SK-N-SH (cell line): ENCODE results near the gene SEC24B. TPM values are rescaled to one million over a fixed set of nuclear protein-coding genes. Genes with fewer than 3 reads are reported as not detected.

Source experiments
- CTCF ChIA-PET: fragments of 300-600, 350-600 bp; formaldehyde crosslinking; extraction: SDS; loops from one replicate; lab custom pipeline; 2021; lab: Yijun Ruan, JAX
- POLR2A ChIA-PET: fragments of 350-600 bp; sonication (Branson Sonifier 250); formaldehyde crosslinking; extraction: SDS; loops from one replicate; lab custom pipeline; 2020; ENCODE audit warnings: antibody characterized with exemption, inconsistent platforms; lab: Yijun Ruan, JAX
- DNase-seq: peaks from one replicate; pipeline ENCODE4 v3.0.0; 2012
- H2AFZ ChIP-seq: fragments of 200-600 bp; sonication (generic); 2 replicates; pipeline ENCODE4 v1.8.1; 2016; ENCODE audit warnings: antibody characterized with exemption, mild to moderate bottlenecking, low read depth
- H3F3A ChIP-seq: fragments of 200-600 bp; sonication (generic); replicated peaks from 2 replicates; pipeline ENCODE3; 2016; ENCODE audit warnings: antibody characterized with exemption, mild to moderate bottlenecking; ENCODE audit not compliant: insufficient read depth
- H3K27ac ChIP-seq, 2 experiments: fragments of 200-500 bp in 1 of 2; fragments of 200-600 bp in 1 of 2; sonication (Bioruptor generic) in 1 of 2; sonication (generic), shearing (Covaris generic) in 1 of 2; 2 replicates each; pipeline versions ENCODE4 v1.5.1 to v1.6.1; 2014 to 2016; ENCODE audit warnings: low read depth in 2 of 2, inconsistent platforms in 1 of 2, low read length in 1 of 2, mild to moderate bottlenecking in 1 of 2, mixed read lengths in 1 of 2
- H3K27me3 ChIP-seq: fragments of 200-600 bp; sonication (generic), shearing (Covaris generic); 2 replicates; pipeline ENCODE4 v1.6.1; 2016; ENCODE audit warnings: mixed run types; ENCODE audit not compliant: insufficient read depth
- H3K36me3 ChIP-seq, 2 experiments: fragments of 200-500 bp in 1 of 2; fragments of 200-600 bp in 1 of 2; sonication (Bioruptor generic) in 1 of 2; sonication (generic) in 1 of 2; replicated peaks in 1 of 2; 2 replicates each; pipeline versions ENCODE3 to v1.5.1; 2014 to 2016; ENCODE audit warnings: low read length in 1 of 2, mild to moderate bottlenecking in 1 of 2; ENCODE audit not compliant: insufficient read depth in 2 of 2, control insufficient read depth in 1 of 2
- H3K4me1 ChIP-seq, 2 experiments: fragments of 200-500 bp in 1 of 2; fragments of 200-600 bp in 1 of 2; sonication (Bioruptor generic) in 1 of 2; sonication (generic), shearing (Covaris generic) in 1 of 2; 2 replicates each; pipeline versions ENCODE4 v1.5.1 to v1.6.1; 2014 to 2016; ENCODE audit warnings: low read depth in 1 of 2, low read length in 1 of 2, mixed run types in 1 of 2; ENCODE audit not compliant: insufficient read depth in 2 of 2, control insufficient read depth in 1 of 2
- H3K4me2 ChIP-seq: fragments of 200-600 bp; sonication (generic), shearing (Covaris generic); 2 replicates; pipeline ENCODE4 v1.6.1; 2017; ENCODE audit warnings: mixed run types
- H3K4me3 ChIP-seq, 2 experiments: fragments of 200-500 bp in 1 of 2; fragments of 200-600 bp in 1 of 2; sonication (Bioruptor generic) in 1 of 2; sonication (generic), shearing (Covaris generic) in 1 of 2; 2 replicates each; pipeline versions ENCODE4 v1.5.1 to v1.8.1; 2014 to 2016; ENCODE audit warnings: low read depth in 2 of 2, inconsistent platforms in 1 of 2, low read length in 1 of 2, mild to moderate bottlenecking in 1 of 2, mixed read lengths in 1 of 2, moderate library complexity in 1 of 2
- H3K79me2 ChIP-seq: fragments of 200-600 bp; sonication (generic); 2 replicates; pipeline ENCODE4 v1.8.1; 2017; ENCODE audit warnings: mild to moderate bottlenecking; ENCODE audit not compliant: insufficient read depth
- H3K9ac ChIP-seq: fragments of 200-600 bp; sonication (generic); 2 replicates; pipeline ENCODE4 v1.6.1; 2017; ENCODE audit warnings: mixed run types
- H3K9me2 ChIP-seq: fragments of 200-600 bp; sonication (generic); 2 replicates; pipeline ENCODE4 v1.6.1; 2017; ENCODE audit warnings: mixed run types
- H3K9me3 ChIP-seq: fragments of 200-600 bp; sonication (generic); 2 replicates; pipeline ENCODE4 v1.6.1; 2017; ENCODE audit warnings: mixed run types, mild to moderate bottlenecking, moderate library complexity
- H4K20me1 ChIP-seq: fragments of 200-600 bp; sonication (generic); 2 replicates; pipeline ENCODE4 v1.6.1; 2017; ENCODE audit warnings: mild to moderate bottlenecking, mixed run types; ENCODE audit not compliant: insufficient read depth
- CHD2 ChIP-seq: fragments of 150-350 bp; IDR thresholded peaks from 2 replicates; pipeline ENCODE4 v1.6.1; 2018; ENCODE audit warnings: low read length; ENCODE audit not compliant: partially characterized antibody
- CTCF ChIP-seq: fragments of 200-600 bp; sonication (generic); IDR thresholded peaks from 2 replicates; pipeline ENCODE4 v1.6.1; 2017; ENCODE audit warnings: antibody characterized with exemption, mild to moderate bottlenecking, moderate library complexity
- ELF1 ChIP-seq: IDR thresholded peaks from 2 replicates; pipeline ENCODE4 v1.4.0; 2012
- EP300 ChIP-seq, 2 experiments: IDR thresholded peaks; 2 replicates each; pipeline versions ENCODE4 v1.4.0 to v1.6.1; 2012; ENCODE audit warnings: borderline replicate concordance in 1 of 2, low read depth in 1 of 2, low read length in 1 of 2
- EZH2phosphoT487 ChIP-seq: fragments of 200-600 bp; sonication (generic); IDR thresholded peaks from 2 replicates; pipeline ENCODE4 v1.6.1; 2017; ENCODE audit warnings: low read depth, mixed run types, mild to moderate bottlenecking, antibody characterized with exemption, moderate library complexity, borderline replicate concordance
- FOSL2 ChIP-seq: IDR thresholded peaks from 2 replicates; pipeline ENCODE4 v1.4.0; 2012; ENCODE audit warnings: low read depth, mild to moderate bottlenecking, moderate library complexity, borderline replicate concordance
- FOXJ3 ChIP-seq: sonication (generic); formaldehyde crosslinking; IDR thresholded peaks from 2 replicates; pipeline ENCODE4 v1.5.1; 2020; ENCODE audit warnings: mild to moderate bottlenecking, missing genetic modification reagents
- FOXM1 ChIP-seq: IDR thresholded peaks from 2 replicates; pipeline ENCODE4 v1.4.0; 2012; ENCODE audit warnings: low read depth, mild to moderate bottlenecking
- GATA2 ChIP-seq: sonication (generic); formaldehyde crosslinking; IDR thresholded peaks from 2 replicates; pipeline ENCODE4 v1.5.0; 2020; ENCODE audit warnings: mild to moderate bottlenecking, missing genetic modification reagents
- IRF3 ChIP-seq: fragments of 150-350 bp; IDR thresholded peaks from 2 replicates; pipeline ENCODE4 v1.6.1; 2016; ENCODE audit warnings: mild to moderate bottlenecking, low read depth, low read length
- MEF2A ChIP-seq: IDR thresholded peaks from 2 replicates; pipeline ENCODE4 v1.4.0; 2012; ENCODE audit warnings: low read depth, borderline replicate concordance
- NRF1 ChIP-seq: IDR thresholded peaks from 2 replicates; pipeline ENCODE4 v1.6.1; 2012; ENCODE audit warnings: low read depth, mild to moderate bottlenecking, low read length
- POLR2AphosphoS5 ChIP-seq: IDR thresholded peaks from 2 replicates; pipeline ENCODE4 v1.6.1; 2012; ENCODE audit warnings: low read depth, low read length
- RAD21 ChIP-seq: IDR thresholded peaks from 2 replicates; pipeline ENCODE4 v1.6.1; 2012; ENCODE audit warnings: mild to moderate bottlenecking, low read length
- TAF1 ChIP-seq: IDR thresholded peaks from 2 replicates; pipeline ENCODE4 v1.6.1; 2012; ENCODE audit warnings: low read depth, mild to moderate bottlenecking, low read length, moderate library complexity, borderline replicate concordance
- TEAD4 ChIP-seq: IDR thresholded peaks from 2 replicates; pipeline ENCODE4 v1.4.0; 2012; ENCODE audit warnings: mild to moderate bottlenecking, borderline replicate concordance; ENCODE audit not compliant: insufficient read depth
- YY1 ChIP-seq: IDR thresholded peaks from 2 replicates; pipeline ENCODE4 v1.4.0; 2012; ENCODE audit warnings: low read depth, mild to moderate bottlenecking
- polyA plus RNA-seq, 3 experiments: library from polyadenylated mRNA; depleted of rRNA; stranded (reverse); fragments of >200 nt; gene quantifications; 2 replicates each; pipeline ENCODE4 v1.2.3, GENCODE V29; 2012
- TF ChIP-seq, protein P1 (sequence below): IDR thresholded peaks from 2 replicates; pipeline ENCODE4 v1.6.1; 2012; ENCODE audit warnings: mild to moderate bottlenecking, low read depth, low read length, moderate library complexity
- TF ChIP-seq, protein P2 (sequence below): IDR thresholded peaks from 2 replicates; pipeline ENCODE4 v1.4.0; 2012; ENCODE audit warnings: low read depth

Gene SEC24B
- polyA plus RNA-seq, 1 of the 3 experiments (the other 2 are of a cell fraction): 23.0 TPM

DNA sequence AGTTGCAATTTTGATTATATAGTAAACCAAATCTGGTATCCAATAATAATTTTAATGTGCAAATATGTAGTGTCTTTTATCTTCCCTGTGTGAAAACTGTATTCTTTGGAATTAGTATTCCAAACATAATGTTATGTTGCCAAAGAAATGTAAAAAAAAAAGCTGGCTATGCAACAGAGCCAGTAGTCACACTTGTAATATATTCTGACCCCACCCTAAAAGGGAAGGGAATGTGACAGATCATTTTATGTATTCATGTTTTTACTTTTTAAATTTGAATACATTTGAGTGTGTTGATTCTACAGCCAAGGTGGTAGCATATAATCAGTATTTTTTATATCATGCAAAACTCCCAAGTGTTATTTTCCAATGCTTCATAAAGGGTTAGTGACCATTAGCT is 98.6 kb downstream of the SEC24B start:
- peaks cover 8% of the 10 kb centered on the region for H3F3A ChIP-seq
- H3K9me2 ChIP-seq: no peaks in the 10 kb centered on the region
- TF ChIP-seq ELF1: no peak
- no peak for TF ChIP-seq YY1
- TF ChIP-seq TAF1: no peak
- no peak for TF ChIP-seq IRF3
- no peak for TF ChIP-seq POLR2AphosphoS5
- no peak for TF ChIP-seq CHD2
- TF ChIP-seq MEF2A: no peak
- TF ChIP-seq EP300 (IDR thresholded peaks at IDR 0.05; ENCODE audit: borderline replicate concordance in 1 of 2, low read depth in 1 of 2, low read length in 1 of 2): no peak
- no peak for TF ChIP-seq GATA2 (CRISPR knock-in tag)
- TF ChIP-seq TEAD4: no peak
- TF ChIP-seq NRF1: no peak
- TF ChIP-seq, protein P1, sequence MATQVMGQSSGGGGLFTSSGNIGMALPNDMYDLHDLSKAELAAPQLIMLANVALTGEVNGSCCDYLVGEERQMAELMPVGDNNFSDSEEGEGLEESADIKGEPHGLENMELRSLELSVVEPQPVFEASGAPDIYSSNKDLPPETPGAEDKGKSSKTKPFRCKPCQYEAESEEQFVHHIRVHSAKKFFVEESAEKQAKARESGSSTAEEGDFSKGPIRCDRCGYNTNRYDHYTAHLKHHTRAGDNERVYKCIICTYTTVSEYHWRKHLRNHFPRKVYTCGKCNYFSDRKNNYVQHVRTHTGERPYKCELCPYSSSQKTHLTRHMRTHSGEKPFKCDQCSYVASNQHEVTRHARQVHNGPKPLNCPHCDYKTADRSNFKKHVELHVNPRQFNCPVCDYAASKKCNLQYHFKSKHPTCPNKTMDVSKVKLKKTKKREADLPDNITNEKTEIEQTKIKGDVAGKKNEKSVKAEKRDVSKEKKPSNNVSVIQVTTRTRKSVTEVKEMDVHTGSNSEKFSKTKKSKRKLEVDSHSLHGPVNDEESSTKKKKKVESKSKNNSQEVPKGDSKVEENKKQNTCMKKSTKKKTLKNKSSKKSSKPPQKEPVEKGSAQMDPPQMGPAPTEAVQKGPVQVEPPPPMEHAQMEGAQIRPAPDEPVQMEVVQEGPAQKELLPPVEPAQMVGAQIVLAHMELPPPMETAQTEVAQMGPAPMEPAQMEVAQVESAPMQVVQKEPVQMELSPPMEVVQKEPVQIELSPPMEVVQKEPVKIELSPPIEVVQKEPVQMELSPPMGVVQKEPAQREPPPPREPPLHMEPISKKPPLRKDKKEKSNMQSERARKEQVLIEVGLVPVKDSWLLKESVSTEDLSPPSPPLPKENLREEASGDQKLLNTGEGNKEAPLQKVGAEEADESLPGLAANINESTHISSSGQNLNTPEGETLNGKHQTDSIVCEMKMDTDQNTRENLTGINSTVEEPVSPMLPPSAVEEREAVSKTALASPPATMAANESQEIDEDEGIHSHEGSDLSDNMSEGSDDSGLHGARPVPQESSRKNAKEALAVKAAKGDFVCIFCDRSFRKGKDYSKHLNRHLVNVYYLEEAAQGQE: no peak
- TF ChIP-seq FOXJ3 (CRISPR knock-in tag): no peak
- TF ChIP-seq, protein P2, sequence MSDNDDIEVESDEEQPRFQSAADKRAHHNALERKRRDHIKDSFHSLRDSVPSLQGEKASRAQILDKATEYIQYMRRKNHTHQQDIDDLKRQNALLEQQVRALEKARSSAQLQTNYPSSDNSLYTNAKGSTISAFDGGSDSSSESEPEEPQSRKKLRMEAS: no peak
- TF ChIP-seq FOXM1: no peak
- no peak for TF ChIP-seq FOSL2
- TF ChIP-seq EZH2phosphoT487: no peak
- no peak for TF ChIP-seq RAD21
- no peak for TF ChIP-seq CTCF
- H3K4me1 ChIP-seq: no peaks in the 10 kb centered on the region
- no peak overlapping the region for H3K4me2 ChIP-seq
- H3K27ac ChIP-seq: no peak overlapping the region
- DNase-seq: no peak
- no peaks in the 10 kb centered on the region for H3K79me2 ChIP-seq
- no peak overlapping the region for H2AFZ ChIP-seq
- no peaks in the 10 kb centered on the region for H3K27me3 ChIP-seq
- POLR2A ChIA-PET: no interaction called here
- H3K4me3 ChIP-seq: no peak overlapping the region
- no peak overlapping the region for H3K9ac ChIP-seq
- H3K9me3 ChIP-seq: no peaks in the 10 kb centered on the region
- peaks cover 66 to 95% of the 10 kb centered on the region in 2 experiments for H3K36me3 ChIP-seq
- CTCF ChIA-PET: interaction anchor here (2.2 kb wide), 1 partner anchor 99 kb away, joined by 6 read pairs; the partner anchor contains the start of gene SEC24B
- H4K20me1 ChIP-seq: no peaks in the 10 kb centered on the region
